GM12801 (cell line): Measurements from ENCODE around the gene ACTN4.

ENCODE experiments used
- TF ChIP-seq, protein P1 (sequence below): IDR thresholded peaks from one replicate; pipeline ENCODE4 v1.5.1; 2011; ENCODE audit warnings: control low read depth; ENCODE audit not compliant: insufficient read length; ENCODE audit errors: extremely low read depth

Gene ACTN4

DNA sequence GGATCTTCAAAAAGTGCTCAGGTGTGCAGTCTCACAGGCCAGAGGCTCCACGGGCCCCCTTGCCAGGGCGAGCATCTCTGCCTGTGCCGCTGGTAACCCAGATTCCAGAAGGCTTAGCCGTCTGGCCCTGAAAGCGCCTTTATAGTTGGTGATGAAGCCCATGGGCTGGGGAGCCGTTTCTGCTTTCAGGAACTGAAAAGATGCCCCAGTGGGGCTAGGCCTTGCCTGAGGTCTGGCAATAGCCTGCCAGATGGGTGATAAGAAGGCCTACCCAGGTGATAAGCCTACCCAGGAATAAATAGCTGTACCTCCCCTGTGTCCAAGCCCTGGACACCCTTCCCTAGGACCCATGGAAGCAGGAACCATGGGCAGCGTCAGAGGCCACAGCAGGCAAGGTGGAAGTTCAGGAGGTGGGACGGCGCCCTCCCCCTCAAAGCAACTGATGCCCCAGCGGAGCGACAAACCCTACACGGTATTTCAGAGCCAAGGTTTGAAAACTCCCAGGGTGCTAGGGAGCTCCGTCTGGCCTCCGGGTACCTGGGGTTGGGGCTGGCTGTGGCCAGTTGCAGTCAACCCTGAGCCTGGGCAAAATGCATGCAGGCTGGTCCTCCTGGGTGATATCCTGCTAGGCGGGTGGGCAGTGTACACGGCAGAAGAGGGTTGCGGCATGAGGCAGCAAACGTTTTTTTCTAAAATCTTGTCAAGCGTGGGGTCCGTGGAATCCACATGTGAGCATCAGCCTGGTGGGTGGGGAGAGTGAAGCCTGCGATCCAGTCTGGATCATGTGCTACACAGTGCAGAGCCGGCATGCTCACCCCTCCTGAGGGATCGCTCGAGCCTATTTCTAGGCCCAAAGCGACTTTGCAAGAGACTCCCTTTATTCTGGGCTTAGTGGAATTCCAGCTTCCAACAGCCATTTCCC lies 45.3 kb downstream of the ACTN4 start:
- TF ChIP-seq, protein P1, sequence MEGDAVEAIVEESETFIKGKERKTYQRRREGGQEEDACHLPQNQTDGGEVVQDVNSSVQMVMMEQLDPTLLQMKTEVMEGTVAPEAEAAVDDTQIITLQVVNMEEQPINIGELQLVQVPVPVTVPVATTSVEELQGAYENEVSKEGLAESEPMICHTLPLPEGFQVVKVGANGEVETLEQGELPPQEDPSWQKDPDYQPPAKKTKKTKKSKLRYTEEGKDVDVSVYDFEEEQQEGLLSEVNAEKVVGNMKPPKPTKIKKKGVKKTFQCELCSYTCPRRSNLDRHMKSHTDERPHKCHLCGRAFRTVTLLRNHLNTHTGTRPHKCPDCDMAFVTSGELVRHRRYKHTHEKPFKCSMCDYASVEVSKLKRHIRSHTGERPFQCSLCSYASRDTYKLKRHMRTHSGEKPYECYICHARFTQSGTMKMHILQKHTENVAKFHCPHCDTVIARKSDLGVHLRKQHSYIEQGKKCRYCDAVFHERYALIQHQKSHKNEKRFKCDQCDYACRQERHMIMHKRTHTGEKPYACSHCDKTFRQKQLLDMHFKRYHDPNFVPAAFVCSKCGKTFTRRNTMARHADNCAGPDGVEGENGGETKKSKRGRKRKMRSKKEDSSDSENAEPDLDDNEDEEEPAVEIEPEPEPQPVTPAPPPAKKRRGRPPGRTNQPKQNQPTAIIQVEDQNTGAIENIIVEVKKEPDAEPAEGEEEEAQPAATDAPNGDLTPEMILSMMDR = no peak

DNA sequence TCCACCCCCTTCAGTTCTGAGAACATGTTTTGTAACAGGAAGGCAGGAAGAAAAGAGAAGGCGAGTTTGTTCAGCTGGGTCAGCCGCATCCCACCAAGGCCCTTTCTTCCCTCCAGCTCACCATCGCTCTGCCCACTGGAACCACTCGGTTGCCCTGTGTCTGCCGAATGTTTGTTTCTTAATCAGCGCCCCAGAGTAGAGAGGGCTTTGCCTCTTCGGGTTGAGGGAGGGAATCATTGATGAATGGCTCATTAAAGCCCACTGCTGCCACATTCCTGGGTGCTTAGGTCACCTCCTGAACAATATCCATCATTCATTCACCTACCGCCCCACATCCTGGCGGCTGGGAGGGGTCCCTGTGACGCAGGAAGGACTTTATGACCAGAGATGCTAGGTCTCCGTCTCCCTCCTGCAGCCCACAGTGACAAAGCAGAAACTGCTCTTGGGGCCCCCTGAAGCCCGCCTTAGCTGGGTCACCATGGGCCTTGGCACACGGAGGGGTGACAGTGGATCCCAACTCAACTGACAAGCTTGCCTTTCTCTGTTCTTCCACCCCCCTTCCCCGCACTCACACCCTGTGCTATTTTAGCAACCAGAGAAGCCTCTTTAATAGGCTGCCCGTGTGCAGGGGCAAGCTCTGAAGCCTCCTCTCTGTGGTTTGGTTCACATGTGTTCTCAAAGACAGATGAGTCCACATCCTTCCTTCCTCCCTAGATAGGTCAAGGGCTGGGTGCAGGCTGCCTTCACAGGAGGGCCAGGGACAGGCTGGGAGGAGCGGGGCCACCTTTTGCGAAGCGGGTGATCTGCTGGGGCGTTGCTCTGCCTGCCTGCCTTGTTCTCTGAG lies 46.2 kb downstream of the ACTN4 start:
- TF ChIP-seq, protein P1 = no peak

DNA sequence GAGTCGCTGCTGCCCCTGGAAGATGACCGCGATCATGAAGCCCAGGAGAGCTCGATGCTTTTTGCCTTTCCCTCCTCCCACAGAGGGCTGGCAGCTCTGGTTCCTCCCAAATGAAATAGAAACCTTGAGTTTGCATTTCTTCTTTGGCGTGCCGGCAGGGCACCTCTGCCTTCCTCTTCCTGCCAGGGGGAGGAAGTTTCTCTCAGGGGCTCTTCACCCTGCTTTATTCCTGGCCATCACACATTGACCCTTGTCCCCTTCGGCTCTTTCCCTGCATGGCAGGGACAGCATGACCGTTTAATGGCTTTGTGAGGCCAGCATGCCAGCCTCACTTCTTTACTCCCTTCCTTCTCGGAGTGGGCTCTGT lies 47.9 kb downstream of the ACTN4 start:
- TF ChIP-seq, protein P1 = no peak

DNA sequence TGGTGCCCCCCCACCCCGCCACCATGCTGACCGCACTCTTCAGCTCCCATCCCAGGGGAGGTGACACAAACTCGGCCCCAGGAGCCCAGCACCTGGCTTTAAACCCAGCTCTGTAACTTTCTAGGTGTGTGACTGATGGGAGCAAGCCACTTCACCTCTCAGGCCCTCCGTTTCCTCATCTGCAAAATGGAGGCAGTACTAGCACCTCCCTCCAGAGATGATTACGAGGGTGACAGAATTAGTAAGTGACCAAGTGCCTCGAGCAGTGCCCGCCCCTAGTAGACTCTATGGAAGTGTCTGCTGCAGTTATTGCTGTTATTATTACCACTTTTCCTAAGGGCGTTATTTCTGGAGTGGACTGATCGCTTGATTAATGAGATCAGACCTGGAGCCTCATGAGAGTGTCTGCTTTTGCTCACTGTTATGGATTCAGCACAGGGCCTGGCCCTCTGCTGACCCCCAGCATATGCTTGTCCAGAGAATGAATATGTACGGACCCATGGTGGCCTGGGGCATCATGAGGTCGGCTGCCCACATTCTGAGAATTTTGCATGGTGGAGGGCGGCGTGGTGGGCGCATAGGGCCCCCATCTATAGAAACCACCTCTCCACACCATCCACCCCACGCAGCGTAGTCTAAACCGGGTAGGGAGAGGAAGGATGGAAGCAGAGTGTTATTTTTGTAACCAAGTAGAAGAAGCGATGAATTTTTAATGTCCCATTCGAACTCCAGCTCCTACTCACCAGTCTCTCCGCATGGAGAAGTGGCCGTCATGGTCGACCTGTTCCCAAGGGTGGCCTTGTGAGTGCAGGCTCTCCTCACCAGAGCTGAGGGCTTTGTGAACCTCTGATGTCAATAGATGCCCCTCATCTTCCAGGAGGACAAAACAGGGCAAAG lies 48.6 kb downstream of the ACTN4 start:
- TF ChIP-seq, protein P1 = no peak

DNA sequence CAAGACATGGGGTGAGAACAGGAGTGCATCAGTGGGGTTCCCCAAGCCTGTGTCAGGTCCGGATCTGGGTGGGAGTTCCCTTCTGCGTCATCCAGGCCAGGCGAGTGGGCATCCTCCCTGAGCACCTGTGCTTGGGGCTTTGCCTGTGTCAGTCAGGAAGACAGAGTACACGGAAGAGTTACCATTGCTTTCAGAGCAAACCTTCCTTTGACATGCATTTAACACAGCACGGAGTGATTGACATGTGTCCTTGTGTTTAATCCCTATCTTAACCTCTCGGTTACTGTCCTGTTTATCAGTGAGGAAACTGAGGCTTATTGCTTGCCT lies 49.2 kb downstream of the ACTN4 start:
- TF ChIP-seq, protein P1 = no peak

DNA sequence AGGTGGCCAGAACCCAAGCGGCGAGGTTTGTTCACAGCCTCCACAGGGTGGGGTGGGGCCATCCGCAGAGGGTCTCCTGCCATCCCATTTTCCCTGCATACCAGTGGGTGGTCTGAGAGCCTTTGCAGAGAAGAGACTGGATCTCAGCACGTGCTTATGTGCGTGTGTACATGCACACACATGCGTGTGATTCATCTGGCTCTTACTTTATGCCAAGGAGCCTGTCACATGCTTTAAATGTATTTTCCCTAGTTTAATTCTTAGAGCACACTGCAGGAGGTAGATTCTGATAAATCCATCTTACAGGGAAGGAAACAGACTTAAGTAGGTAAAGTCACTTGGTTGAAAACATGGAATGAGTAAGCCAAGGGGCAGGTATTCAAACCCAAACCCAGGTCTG lies 49.7 kb downstream of the ACTN4 start:
- TF ChIP-seq, protein P1 = no peak

DNA sequence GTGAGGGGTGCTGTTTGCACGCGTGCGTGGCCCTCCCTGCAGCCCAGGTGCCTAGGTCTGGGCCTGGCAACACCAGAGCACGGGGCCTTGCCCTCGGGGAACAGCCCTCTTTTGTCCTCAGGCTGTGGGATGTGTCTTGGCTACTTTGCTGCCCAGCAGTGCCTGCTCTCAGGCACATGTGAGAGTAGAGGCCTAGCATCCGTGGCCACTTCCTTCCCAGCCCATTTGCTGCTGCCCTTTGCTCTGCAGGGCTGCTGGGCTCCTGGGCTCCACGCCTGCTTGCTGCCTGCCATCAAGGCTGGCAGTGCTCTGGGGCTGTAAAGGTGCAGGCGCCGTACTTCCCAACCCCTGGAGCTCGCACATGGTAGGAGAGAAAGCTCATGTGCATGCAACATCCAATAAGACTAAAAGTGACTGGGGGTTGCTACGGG lies 50.2 kb downstream of the ACTN4 start:
- TF ChIP-seq, protein P1 = no peak
